COLO829 (cell line): Measurements from ENCODE around the gene TTLL13.

Experiments
- DNase-seq: peaks from one replicate; pipeline ENCODE4 v3.0.0; 2012; ENCODE audit warnings: low spot score

TTLL13 gene, protein sequence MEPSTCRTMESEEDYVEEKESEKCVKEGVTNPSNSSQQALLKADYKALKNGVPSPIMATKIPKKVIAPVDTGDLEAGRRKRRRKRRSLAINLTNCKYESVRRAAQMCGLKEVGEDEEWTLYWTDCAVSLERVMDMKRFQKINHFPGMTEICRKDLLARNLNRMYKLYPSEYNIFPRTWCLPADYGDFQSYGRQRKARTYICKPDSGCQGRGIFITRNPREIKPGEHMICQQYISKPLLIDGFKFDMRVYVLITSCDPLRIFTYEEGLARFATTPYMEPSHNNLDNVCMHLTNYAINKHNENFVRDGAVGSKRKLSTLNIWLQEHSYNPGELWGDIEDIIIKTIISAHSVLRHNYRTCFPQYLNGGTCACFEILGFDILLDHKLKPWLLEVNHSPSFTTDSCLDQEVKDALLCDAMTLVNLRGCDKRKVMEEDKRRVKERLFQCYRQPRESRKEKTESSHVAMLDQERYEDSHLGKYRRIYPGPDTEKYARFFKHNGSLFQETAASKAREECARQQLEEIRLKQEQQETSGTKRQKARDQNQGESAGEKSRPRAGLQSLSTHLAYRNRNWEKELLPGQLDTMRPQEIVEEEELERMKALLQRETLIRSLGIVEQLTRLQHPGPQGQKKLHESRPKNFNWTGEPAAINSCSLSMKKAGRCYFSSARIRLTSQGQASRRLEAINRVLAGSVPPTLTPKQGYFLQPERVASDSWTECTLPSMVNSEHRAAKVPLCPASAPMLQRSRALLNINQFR

DNA sequence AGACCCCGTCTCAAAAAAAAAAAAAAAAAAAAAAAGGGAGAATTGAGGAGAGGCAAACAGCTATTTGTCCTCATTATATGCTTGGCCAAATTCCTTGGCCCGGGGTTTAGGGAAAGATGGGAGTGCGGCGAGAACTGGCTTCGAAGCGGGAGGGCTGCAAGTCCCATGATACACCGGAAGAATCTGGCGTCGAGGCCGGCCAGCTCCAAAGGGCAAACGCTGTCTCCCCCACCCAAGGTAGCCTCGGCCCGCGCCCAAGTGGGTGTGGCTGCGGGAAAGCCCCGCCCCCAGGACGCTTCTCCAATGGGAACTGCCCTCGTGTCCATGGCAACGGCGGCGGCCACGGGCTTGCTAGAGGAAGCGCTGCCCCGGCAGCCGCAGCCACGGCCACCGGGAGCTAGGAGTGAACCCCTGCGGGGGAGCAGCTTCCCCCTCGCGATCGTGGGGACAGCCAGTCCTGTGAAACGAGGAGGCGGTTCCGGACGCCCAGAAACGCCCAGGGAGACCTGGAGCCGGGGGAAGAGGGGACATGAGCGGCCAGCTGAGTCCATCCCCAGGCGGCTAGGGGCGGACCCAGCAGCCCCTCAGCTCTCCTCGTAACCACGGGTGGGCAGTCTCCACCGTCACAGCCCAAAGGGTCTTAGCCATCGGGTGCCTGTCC, at the start of gene TTLL13:
Gene TTLL13, plus strand, starts transcription at position 354 of the 661 bp plus-strand sequence. CDS start 1,075 bp downstream, outside the sequence.
- peak; percentile 92 for DNase-seq

DNA sequence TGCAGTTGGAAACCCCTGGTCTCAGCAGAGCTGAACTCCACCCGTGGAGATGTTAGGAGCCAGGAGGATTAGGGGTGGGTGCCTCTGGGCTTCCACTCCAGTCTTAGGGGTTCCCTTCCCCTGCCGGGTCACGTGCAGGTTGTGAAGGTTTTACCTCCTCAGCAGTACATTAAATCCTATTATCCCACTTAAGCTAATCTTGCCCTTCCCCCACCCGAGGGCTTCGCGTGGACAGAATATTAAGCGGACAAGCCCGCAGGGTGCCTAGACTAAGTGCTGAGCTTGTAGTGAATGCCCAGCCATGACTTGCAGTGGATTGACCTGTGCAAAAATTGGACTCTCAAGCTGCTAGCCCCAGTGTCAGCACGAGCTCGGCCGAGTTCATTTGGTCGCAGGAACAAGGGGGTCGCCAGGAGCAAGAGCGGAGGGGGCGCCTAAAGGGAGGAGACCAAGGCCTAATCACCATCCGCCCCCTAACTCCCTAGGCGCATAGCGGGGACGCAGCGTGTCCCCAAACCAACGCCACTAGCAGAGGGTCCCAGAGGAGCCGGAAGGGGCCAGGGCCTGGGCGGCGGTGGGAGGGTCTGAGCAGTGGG, 48.7 kb upstream of the TTLL13 start:
- no peak for DNase-seq

DNA sequence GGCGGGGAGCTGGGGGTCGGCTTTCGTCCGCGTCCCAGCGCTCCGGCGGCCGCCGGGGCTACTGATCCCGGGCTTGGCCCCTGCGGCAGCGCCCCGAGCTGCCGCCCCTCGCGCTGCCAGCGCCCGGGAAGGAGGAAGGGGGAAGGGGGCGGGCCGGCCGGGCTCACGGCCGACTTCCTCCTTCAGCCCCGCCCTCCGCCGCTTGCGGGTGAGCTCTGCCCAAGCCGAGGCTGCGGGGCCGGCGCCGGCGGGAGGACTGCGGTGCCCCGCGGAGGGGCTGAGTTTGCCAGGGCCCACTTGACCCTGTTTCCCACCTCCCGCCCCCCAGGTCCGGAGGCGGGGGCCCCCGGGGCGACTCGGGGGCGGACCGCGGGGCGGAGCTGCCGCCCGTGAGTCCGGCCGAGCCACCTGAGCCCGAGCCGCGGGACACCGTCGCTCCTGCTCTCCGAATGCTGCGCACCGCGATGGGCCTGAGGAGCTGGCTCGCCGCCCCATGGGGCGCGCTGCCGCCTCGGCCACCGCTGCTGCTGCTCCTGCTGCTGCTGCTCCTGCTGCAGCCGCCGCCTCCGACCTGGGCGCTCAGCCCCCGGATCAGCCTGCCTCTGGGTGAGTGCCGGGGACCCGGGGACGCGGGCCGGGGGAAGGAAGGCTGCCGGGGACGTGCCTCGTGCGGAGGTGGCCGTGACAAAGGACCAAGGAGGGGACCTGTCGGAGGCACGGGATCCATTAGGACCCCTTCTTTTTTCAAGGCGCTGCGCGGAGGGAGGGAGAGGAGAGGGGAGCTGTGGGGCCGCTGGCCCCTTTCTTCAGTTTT, 48.0 kb upstream of the TTLL13 start, which contains the start of gene SEMA4B:
Gene SEMA4B, plus strand, starts transcription at position 201 of the 814 bp plus-strand sequence. Its CDS starts 249 bp downstream, at position 450.
- DNase-seq, result peak; percentile 63

DNA sequence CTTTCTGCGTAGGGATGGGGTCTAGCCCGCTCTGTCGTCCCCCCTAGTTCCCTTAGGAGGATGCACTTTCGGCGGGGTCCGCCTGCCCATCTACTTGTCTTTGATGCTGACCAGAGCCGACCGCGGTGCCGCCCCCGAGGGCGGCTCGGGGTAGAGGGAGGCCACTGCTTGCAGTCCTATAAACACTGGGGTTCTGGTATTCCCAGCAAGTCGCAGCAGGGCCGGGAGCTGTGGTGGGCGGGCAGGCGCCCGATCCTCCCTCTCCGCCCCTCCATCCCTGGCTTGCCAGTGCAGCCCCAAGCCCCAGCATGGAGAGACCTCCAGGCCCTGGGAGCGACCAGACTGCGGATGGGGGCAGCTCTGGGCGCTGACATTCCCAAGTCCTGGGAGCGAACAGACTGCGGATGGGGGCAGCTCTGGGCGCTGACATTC, 47.4 kb upstream of the TTLL13 start:
- DNase-seq, result no peak

DNA sequence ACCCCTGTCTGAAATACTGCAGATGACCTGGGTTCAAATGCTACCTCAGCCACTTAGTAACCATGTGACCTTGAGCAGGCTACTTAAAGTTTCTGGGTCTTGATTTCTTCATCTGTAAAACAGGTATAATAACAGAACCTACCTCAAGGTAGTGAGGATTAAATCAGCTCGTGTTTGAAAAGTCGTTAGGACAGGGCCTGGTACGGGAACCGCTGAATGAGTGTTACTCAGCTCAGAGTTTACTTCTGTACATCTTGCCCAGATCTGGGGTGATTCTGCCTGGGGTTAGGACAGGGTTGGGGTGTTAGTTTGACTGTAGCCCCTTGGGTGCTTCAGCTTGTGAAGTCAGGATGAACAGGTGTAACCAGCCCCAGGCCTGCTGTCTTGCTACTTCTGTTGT, 46.4 kb upstream of the TTLL13 start:
- DNase-seq, result no peak

DNA sequence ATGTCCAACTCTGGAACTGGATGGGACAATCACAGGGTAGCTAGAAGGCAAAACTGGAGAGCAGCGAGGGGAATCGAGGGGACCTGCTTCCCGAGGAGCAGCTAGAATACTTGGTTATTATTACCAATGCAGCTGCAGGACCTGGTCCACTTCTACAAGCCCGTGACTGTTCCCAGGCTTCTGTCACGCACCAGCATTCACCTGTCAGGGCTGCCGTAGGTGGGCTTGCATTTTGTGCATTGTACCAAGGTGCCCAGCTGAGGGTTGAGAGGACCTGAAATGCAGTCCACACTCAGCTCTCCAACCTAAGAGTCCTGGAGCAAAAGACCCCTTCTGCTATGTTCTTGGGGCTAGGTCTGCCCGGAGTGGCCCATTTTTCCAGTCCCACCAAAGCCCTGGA, 45.9 kb upstream of the TTLL13 start:
- no peak for DNase-seq

DNA sequence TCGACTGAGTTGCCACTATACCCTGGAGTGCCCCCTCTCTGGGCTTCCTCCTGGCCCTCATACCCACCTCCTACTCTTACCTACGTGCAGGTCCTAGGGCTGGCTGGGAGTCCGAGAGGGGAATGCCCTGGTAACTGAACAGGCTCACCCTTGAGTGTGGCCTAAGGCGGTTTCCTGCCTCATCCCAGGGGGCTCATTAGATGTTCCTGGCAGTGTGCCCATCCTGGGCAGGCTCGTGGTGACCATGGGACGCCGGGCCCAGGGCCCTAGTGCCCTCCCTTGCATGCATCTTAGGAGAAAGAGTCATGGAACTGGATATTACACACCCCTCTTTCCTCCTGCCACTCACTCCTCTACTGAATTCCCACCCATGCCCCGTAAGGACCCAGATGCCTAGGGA, 45.4 kb upstream of the TTLL13 start:
- peak; percentile 46 for DNase-seq

DNA sequence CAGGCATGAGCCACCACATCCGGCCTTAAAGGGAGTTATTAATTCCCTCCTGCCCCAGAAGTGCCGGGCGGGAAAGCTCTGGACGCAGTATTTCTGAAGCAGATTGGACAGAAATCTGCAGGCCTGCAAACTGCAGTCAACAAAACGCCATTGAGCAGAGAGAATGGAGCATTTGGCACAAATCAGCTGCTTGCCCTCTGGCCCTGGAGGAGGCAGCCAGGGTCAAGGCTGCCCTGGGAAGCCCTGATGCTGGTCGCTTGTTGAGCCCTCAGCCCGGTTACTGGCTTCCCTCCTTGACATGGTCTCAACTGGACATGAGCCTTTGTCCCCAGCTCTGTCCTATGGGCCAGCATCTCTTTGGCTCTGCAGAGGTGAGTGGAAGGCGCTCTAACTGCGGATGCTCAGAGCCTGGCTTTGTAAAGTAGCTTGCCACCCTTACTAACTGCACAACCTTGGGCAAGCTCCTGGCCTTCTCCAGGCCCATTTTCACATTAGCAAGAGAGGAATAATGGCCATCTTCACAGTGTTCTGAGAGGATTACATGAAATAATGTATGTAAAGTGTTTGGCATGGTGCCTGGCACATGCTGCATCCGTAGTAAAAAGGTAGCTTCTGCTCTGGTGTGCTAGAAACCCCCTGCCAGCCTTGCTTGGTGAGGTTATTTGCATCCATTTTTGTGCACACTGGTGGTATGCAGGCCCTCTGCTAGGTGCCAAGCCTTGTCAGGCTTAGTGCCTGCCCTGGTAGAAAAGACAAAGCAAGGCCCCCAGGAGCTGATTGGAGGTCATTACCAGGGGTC, 44.1 kb upstream of the TTLL13 start:
- no peak for DNase-seq

DNA sequence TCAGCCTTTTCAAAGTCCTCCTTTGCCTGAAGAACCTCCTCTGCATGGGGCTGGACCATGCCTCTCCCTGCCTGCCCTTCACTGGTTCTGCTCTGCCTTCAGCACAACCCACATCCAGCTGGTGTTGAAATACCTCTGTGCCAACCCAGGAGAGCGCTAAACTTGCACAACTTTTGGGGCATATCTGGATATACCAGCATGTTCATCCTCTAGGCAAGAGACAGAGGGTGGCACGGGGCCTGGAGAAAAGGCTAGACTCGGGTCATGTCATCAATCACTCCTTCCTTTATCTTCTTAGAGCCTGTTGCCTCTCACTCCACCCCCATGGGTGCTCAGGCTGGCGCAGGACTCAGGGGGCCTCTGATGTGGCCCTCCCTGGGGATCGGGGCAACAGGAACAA, 43.5 kb upstream of the TTLL13 start:
- no peak for DNase-seq

DNA sequence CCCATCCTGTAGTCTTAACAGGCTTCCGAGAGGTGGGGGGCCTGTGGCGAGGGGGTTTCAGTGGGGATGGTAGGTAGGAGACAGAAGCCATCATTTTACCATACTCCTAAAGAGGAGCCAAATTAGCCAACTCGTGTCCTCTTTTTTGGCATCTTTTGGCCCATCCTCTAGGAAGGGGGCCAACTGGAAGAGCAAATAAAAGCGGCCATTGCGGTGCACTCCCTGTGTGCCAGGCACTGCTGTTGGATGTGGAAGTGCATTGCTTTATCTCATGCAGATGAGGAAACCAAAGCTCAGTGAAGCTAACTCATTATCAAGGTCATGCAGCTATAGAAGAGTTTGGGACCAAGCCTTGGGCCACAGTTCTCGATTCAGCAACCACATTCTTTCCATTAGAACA, 42.1 kb upstream of the TTLL13 start:
- no peak for DNase-seq

DNA sequence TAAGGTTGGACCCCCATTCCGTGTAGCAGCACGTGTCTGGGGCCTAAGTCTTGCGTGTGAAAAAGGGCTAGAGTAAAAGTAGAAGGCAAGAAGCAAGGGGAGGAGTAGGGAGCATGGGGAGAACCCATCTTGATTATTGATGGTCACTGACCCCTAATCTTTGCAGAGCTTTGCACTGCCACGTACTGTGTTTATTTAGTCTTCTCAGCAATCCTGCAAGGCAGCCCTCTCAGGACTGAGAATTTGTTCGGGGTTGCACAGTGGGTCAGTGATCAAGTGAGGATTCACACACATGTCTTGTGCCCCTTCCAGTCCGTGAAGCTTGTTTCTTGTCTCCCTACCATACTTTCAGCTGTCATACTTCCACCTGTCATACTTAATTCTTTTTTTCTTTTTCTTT, 41.0 kb upstream of the TTLL13 start:
- DNase-seq, result no peak

DNA sequence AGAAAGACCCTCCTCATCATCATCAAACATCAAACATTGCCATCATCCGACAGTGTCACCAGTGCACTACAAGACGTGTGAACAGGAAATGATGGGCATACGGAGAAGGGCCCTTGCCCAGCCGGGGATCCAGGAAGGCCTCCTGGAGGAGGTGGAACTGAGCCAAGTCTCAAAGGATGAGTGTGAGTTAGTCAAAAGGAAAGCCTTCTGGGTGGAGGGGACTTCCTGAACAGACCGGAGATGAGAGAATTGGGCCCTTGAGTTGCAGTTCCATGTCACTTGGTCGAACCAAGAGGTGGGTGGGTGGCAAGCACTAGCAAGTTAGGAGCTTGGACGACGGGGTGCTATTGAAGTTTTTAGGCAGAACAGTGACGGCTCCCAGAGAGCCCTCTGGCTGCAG, 39.8 kb upstream of the TTLL13 start:
- no peak for DNase-seq

DNA sequence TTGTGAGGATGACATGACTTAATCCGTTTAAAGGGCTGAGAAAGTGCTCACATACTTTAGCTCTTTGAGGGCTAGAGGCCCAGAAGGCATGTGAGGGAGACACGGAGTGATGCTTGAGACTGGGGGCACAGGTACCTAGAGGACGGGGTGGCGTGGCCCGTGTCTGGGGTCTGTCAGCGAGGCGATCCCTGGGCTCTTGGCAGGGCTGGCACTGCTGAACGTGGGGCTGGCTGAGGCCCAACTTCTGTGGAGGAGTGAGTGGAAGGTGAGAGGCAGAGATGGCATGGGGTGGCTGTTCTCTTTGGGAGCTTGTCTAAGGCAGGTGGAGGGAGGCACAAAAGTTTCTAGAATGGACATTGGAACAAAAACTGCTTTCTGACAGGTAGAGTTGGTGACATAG, 38.8 kb upstream of the TTLL13 start:
- DNase-seq, result no peak

DNA sequence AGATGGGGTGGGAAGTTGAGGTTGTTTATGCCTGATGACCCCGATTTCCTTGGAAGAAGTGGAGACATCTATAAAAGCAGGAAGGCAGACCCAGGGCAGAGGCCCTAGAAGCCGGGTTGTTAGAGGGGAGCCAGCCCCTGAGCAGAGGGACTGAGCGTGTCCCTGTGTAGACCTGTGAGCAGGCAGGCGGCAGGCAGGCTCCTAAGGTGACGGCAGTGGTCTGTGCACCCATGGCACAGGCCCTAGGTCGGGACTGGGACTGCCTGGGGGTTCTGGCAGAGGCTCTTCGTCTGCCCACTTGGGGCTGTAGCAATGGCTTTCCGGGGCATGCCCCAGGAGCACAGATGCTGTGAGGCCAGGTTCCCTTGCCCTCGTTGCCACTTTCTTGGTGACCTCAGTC, 38.3 kb upstream of the TTLL13 start:
- DNase-seq, result no peak

DNA sequence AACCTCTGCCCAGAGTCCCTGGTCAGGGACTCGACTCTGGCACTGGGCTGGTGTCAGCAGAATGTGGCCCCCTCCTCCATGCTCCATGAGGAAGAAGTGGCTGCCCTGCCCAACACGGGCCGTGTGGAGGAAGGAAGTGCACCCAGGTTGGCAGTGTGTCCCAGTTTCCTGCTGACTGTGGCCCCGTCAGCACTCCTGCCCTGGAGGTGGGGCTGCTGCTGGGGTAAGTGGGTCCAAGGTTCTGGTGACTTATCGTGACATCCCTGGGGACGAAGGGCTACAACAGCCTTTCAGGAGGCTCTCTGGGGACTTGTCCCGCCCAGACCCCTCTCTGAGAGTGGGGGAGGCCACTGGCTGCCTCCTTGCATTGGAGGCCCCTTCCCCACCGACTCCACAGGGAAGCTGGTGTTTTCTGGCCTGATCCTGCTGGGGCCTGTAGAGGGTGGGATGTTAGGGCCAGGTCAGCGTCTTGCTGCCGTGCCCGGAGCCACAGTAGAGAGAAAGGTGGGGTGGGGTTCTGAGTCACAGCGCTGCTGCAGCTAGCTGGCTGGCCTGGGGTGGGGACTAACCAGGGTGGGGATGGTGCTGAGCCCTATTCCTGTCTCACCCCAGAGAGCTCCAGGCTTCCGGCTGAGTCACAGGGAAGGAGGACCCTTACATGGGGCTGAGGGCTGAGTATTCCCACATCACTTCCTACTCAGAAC, 37.8 kb upstream of the TTLL13 start:
- DNase-seq, result no peak

DNA sequence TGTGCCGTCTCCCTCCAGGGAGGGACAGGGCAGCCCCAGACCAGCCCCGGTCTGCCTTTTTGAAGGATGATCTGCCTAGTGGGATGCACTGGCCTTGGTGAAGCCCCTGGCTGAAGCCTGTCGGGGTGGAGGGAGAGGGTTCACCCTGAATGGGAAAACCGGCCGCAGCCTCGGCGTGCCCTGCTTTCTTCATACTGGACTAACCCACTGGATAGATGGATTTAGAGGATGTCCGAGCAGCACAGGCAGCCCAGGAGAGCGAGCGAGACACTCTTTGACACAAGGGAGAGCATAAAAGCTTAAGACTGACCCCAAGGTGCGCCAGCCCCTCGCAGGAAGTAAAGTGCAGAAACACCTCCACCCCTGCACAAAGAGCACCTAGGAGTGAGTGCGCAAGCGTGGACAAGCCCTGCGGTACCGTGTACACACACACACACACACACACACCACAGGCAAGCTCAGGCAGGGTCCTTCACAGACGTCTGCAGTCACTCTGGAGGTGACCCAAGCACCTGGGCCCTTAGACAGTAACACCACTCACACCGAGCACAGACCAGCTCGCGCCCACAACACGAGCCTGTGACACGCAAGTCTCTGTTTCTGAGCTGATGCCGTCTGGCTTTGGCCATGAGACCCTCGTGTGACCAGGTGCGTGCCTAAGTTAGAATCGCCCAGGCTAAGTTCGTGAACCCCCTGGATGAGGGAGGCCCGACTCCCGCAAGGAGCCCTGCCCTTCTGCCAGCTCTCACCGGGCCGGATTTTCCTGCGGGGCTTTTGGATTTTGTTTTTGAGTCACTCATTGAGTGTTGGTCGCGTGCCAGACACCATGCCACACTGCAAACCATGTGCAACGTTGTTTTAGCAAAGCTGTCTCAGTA, 36.9 kb upstream of the TTLL13 start:
- no peak for DNase-seq

DNA sequence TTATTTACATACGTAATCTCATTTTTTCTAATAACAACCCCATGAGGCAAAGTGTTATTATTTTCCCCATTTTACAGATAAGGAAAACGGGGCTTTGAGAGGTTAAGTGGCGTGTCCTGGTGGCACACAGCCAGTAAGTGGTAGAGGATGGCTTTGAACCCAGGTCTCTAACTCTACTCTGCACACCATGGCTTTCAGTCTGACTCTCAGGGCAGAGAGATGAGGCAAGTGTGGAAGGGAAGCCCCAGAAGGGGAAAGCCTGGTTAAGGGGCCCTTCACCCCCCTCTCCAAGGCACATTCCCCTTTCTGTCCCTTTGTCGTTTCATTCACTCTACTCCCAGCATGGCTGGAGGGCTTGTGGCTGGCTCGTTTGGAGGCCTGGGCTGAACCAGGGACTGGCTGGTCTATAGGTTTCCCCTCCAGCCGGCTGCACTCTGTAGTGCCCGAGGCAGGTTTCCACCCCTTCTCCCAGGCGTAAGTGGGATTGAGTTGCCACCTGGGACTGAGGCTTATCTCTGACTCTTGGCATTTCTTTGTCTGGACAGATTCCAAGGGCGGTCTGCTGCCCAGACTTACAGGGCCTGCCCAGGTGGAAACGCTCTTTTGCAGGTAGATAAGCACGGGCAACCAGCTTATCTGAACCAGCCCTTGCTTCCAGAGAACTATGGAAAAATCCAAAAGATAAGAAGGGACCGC, 36.1 kb upstream of the TTLL13 start:
- no peak for DNase-seq

DNA sequence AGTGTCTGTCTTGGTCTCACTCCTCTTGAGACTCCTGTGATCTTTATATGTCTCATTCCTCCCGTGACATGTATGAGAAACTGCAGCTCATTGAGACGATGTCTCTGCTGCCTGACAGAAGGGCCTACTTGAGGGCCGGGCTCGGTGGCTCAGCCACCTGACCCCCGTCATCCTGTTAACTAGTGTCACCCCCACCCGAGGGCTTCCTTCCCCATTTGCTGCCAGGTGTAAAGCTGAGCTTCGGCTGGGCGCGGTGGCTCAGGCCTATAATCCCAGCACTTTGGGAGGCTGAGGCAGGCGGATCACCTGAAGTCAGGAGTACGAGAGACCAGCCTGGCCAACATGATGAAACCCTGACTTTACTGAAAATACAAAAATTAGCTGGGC, 35.5 kb upstream of the TTLL13 start:
- no peak for DNase-seq
